ENCODE results near the gene TBC1D13.

DNA sequence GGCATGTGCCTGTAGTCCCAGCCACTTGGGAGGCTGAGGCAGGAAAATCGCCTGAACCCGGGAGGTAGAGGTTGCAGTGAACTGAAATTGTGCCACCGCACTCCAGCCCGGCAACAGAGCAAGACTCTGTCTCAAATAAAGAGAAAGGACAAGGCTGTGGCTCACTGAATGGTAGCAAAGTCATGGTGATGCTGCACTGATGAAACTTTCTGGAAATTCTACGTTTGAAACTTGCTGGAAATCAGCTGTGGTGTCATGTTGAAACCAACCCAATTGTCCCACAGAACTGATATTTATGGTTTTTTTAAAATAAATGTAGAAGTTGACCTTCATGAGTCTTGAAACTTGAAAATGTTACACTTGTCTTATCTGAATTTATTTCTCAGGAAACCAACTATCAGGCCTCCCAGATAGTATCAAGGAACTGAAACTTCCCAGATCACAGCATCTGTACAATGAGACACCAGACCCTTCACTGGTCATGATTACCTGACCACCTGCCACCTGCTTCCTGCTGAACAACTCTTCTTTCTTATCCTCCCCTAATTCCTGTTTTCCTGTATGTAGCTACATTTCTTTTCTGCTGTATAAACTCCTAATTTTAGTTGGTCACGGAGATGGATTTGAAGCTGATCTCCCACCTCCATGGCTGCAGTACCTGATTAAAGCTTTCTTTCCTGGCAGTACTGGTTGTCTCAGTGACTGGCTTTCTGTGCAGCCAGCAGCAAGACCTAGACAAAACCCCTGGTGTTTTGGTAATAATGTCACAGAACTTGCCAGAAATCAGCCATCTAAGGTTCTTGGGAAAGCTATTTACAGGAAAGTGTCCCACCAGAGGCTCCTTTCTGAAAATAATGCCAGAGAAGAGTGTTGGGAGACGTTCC is 5.6 kb upstream of the TBC1D13 start:
- TF ChIP-seq CTCF (IDR thresholded peaks at IDR 0.05; ENCODE audit: low read depth, low read length, poor library complexity, severe bottlenecking) (no peak), EZH2phosphoT487 (IDR thresholded peaks at IDR 0.05; ENCODE audit: borderline replicate concordance, low read length) (no peak)
